ENCODE data around the gene MAGI1.

MAGI1 gene

GRCh38 chr3:66053550-66054094 is 14.9 kb upstream of the MAGI1 start:
- no peaks in the 10 kb centered on the region for H3K79me2 ChIP-seq (ENCODE audit: insufficient read depth, low read length)
- no peaks in the 10 kb centered on the region for H3F3A ChIP-seq (ENCODE audit: low read depth)
- H3K36me3 ChIP-seq (ENCODE audit: insufficient read depth, low read length) = no peaks in the 10 kb centered on the region
- H3K9me2 ChIP-seq (replicated peaks; ENCODE audit: low read depth, low read length) = no peaks in the 10 kb centered on the region
- H3K4me1 ChIP-seq (ENCODE audit: insufficient read depth, low read length, poor library complexity, severe bottlenecking) = no peaks in the 10 kb centered on the region
- H3K4me3 ChIP-seq (ENCODE audit: low read length, poor library complexity, severe bottlenecking) = no peak overlapping the region
- no peaks in the 10 kb centered on the region for H3K9me3 ChIP-seq (ENCODE audit: insufficient read depth, low read depth, low read length)
- no peaks in the 10 kb centered on the region for H4K20me1 ChIP-seq (ENCODE audit: insufficient read depth, low read length, poor library complexity, severe bottlenecking)
- no peak overlapping the region for H3K9ac ChIP-seq (ENCODE audit: low read depth, low read length, poor library complexity, severe bottlenecking)
- H3K4me2 ChIP-seq (ENCODE audit: low read depth, low read length, poor library complexity, severe bottlenecking) = no peak overlapping the region
- TF ChIP-seq EZH2phosphoT487 (IDR thresholded peaks at IDR 0.05; ENCODE audit: borderline replicate concordance) (no peak), CTCF (conservative IDR thresholded peaks at IDR 0.05; ENCODE audit: low read length) (no peak)
- no peaks in the 10 kb centered on the region for H3K27me3 ChIP-seq (ENCODE audit: insufficient read depth, low read length, poor library complexity, severe bottlenecking)
- H2AFZ ChIP-seq (ENCODE audit: low read length) = no peak overlapping the region

GRCh38 chr3:66052721-66053549 is 14.2 kb upstream of the MAGI1 start:
- H3K4me1 ChIP-seq (ENCODE audit: insufficient read depth, low read length, poor library complexity, severe bottlenecking) = no peaks in the 10 kb centered on the region
- H3K79me2 ChIP-seq (ENCODE audit: insufficient read depth, low read length) = no peaks in the 10 kb centered on the region
- no peak overlapping the region for H3K9ac ChIP-seq (ENCODE audit: low read depth, low read length, poor library complexity, severe bottlenecking)
- H3K4me2 ChIP-seq (ENCODE audit: low read depth, low read length, poor library complexity, severe bottlenecking) = no peak overlapping the region
- H4K20me1 ChIP-seq (ENCODE audit: insufficient read depth, low read length, poor library complexity, severe bottlenecking) = no peaks in the 10 kb centered on the region
- H3F3A ChIP-seq (ENCODE audit: low read depth) = no peaks in the 10 kb centered on the region
- H3K9me3 ChIP-seq (ENCODE audit: insufficient read depth, low read depth, low read length) = no peaks in the 10 kb centered on the region
- no peak overlapping the region for H3K4me3 ChIP-seq (ENCODE audit: low read length, poor library complexity, severe bottlenecking)
- H3K9me2 ChIP-seq (replicated peaks; ENCODE audit: low read depth, low read length) = no peaks in the 10 kb centered on the region
- H2AFZ ChIP-seq (ENCODE audit: low read length) = no peak overlapping the region
- TF ChIP-seq EZH2phosphoT487 (IDR thresholded peaks at IDR 0.05; ENCODE audit: borderline replicate concordance) (no peak), CTCF (conservative IDR thresholded peaks at IDR 0.05; ENCODE audit: low read length) (no peak)
- no peaks in the 10 kb centered on the region for H3K36me3 ChIP-seq (ENCODE audit: insufficient read depth, low read length)
- no peaks in the 10 kb centered on the region for H3K27me3 ChIP-seq (ENCODE audit: insufficient read depth, low read length, poor library complexity, severe bottlenecking)

GRCh38 chr3:66050821-66051220 is 12.1 kb upstream of the MAGI1 start:
- Histone ChIP-seq H3F3A (ENCODE audit: low read depth) (no peaks in the 10 kb centered on the region), H3K4me1 (ENCODE audit: insufficient read depth, low read length, poor library complexity, severe bottlenecking) (no peaks in the 10 kb centered on the region), H2AFZ (ENCODE audit: low read length) (no peak overlapping the region), H3K9me3 (ENCODE audit: insufficient read depth, low read depth, low read length) (no peaks in the 10 kb centered on the region), H3K9me2 (replicated peaks; ENCODE audit: low read depth, low read length) (no peaks in the 10 kb centered on the region), H3K4me3 (ENCODE audit: low read length, poor library complexity, severe bottlenecking) (no peak overlapping the region), H3K4me2 (ENCODE audit: low read depth, low read length, poor library complexity, severe bottlenecking) (no peak overlapping the region), H3K27me3 (ENCODE audit: insufficient read depth, low read length, poor library complexity, severe bottlenecking) (no peaks in the 10 kb centered on the region), H4K20me1 (ENCODE audit: insufficient read depth, low read length, poor library complexity, severe bottlenecking) (no peaks in the 10 kb centered on the region), H3K36me3 (ENCODE audit: insufficient read depth, low read length) (no peaks in the 10 kb centered on the region), H3K79me2 (ENCODE audit: insufficient read depth, low read length) (no peaks in the 10 kb centered on the region), H3K9ac (ENCODE audit: low read depth, low read length, poor library complexity, severe bottlenecking) (no peak overlapping the region)
- TF ChIP-seq CTCF (conservative IDR thresholded peaks at IDR 0.05; ENCODE audit: low read length) (no peak), EZH2phosphoT487 (IDR thresholded peaks at IDR 0.05; ENCODE audit: borderline replicate concordance) (no peak)

Measured in Loucy (cell line).